ENCODE measurements around the gene JPH2. TPM values are rescaled to one million over a fixed set of nuclear protein-coding genes. Genes with fewer than 3 reads are reported as not detected.

The JPH2 gene
- total RNA-seq, 1 donor from 2014 or later = 0.12 TPM

- H3K4me3 Mint-ChIP-seq (ENCODE audit: low read depth) = no peak overlapping the region
- H3K4me1 Mint-ChIP-seq (ENCODE audit: low read depth) = peaks cover 8% of the 10 kb centered on the region
- no peak for TF ChIP-seq CTCF (IDR thresholded peaks at IDR 0.05; ENCODE audit: unreplicated experiment)
- H3K36me3 Mint-ChIP-seq (ENCODE audit: insufficient read depth) = no peaks in the 10 kb centered on the region
- H3K27me3 Mint-ChIP-seq = peaks cover 3% of the 10 kb centered on the region
- H3K27ac Mint-ChIP-seq = no peak overlapping the region
- peaks cover 5% of the 10 kb centered on the region for H3K9me3 Mint-ChIP-seq (ENCODE audit: low read depth)
- DNase-seq (ENCODE audit: low spot score, unreplicated experiment) = no peak
These were observed 88.3 kb downstream of the JPH2 start for GRCh38 chr20:44098657-44099056.

GRCh38 chr20:44098256-44098630, 88.7 kb downstream of the JPH2 start:
- peaks cover 8% of the 10 kb centered on the region for H3K4me1 Mint-ChIP-seq (ENCODE audit: low read depth)
- no peaks in the 10 kb centered on the region for H3K36me3 Mint-ChIP-seq (ENCODE audit: insufficient read depth)
- no peak for TF ChIP-seq CTCF (IDR thresholded peaks at IDR 0.05; ENCODE audit: unreplicated experiment)
- no peak overlapping the region for H3K4me3 Mint-ChIP-seq (ENCODE audit: low read depth)
- peaks cover 5% of the 10 kb centered on the region for H3K9me3 Mint-ChIP-seq (ENCODE audit: low read depth)
- peak overlapping the region; percentile 75 for H3K27ac Mint-ChIP-seq
- DNase-seq (ENCODE audit: low spot score, unreplicated experiment) = no peak
- H3K27me3 Mint-ChIP-seq = peaks cover 3% of the 10 kb centered on the region

GRCh38 chr20:44097521-44098255, 89.3 kb downstream of the JPH2 start:
- no peaks in the 10 kb centered on the region for H3K36me3 Mint-ChIP-seq (ENCODE audit: insufficient read depth)
- no peak for DNase-seq (ENCODE audit: low spot score, unreplicated experiment)
- peak overlapping the region; percentile 75 for H3K27ac Mint-ChIP-seq
- H3K9me3 Mint-ChIP-seq (ENCODE audit: low read depth) = peaks cover 2% of the 10 kb centered on the region
- H3K4me1 Mint-ChIP-seq (ENCODE audit: low read depth) = peaks cover 10% of the 10 kb centered on the region
- no peak for TF ChIP-seq CTCF (IDR thresholded peaks at IDR 0.05; ENCODE audit: unreplicated experiment)
- peaks cover 5% of the 10 kb centered on the region for H3K27me3 Mint-ChIP-seq
- H3K4me3 Mint-ChIP-seq (ENCODE audit: low read depth) = no peak overlapping the region

GRCh38 chr20:44095831-44096230, 91.2 kb downstream of the JPH2 start:
- no peak for DNase-seq (ENCODE audit: low spot score, unreplicated experiment)
- H3K36me3 Mint-ChIP-seq (ENCODE audit: insufficient read depth) = no peaks in the 10 kb centered on the region
- no peak for TF ChIP-seq CTCF (IDR thresholded peaks at IDR 0.05; ENCODE audit: unreplicated experiment)
- H3K27ac Mint-ChIP-seq = no peak overlapping the region
- no peaks in the 10 kb centered on the region for H3K9me3 Mint-ChIP-seq (ENCODE audit: low read depth)
- H3K4me3 Mint-ChIP-seq (ENCODE audit: low read depth) = no peak overlapping the region
- peaks cover 10% of the 10 kb centered on the region for H3K4me1 Mint-ChIP-seq (ENCODE audit: low read depth)
- peaks cover 3% of the 10 kb centered on the region for H3K27me3 Mint-ChIP-seq

- DNase-seq (ENCODE audit: low spot score, unreplicated experiment) = no peak
- TF ChIP-seq CTCF (IDR thresholded peaks at IDR 0.05; ENCODE audit: unreplicated experiment) = no peak
- no peaks in the 10 kb centered on the region for H3K9me3 Mint-ChIP-seq (ENCODE audit: low read depth)
These were observed 93.8 kb downstream of the JPH2 start for GRCh38 chr20:44093249-44093582.

More at GRCh38 chr20:44093249-44093582, 93.8 kb downstream of the JPH2 start:
- Mint-ChIP-seq H3K27me3 (peaks cover 3% of the 10 kb centered on the region), H3K4me3 (ENCODE audit: low read depth) (no peak overlapping the region), H3K36me3 (ENCODE audit: insufficient read depth) (no peaks in the 10 kb centered on the region), H3K27ac (no peak overlapping the region), H3K4me1 (ENCODE audit: low read depth) (peaks cover 10% of the 10 kb centered on the region)

All from progenitor cell of endocrine pancreas (in vitro differentiated cells).